ENCODE measurements around the gene LUC7L. TPM values are rescaled to one million over a fixed set of nuclear protein-coding genes. Genes with fewer than 3 reads are reported as not detected.

The LUC7L gene
- total and polyA plus RNA-seq, 2 of the 8 experiments (the other 6 are each of a cell fraction or from before 2014, with no cell fraction given), result 49.7 to 129 TPM

DNA sequence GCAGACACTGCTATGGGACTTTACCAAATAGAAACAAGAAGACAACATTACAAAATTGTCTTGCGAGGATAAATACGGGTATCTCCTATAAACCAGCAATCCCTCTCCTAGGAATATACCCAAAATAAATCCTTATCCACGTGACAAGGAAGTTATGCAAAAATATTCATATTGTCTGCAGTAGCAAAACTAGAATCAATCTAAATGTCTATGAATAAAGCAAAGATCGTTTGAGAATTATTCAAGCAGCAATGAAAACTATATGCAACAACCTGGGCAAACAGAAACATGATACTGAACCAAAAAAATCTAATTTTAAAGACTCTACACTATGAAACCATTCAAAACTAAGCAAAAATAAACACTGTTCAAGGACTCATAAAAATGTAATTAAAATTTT, 9.2 kb downstream of the LUC7L start:
- no peak overlapping the region for H3K4ac ChIP-seq (replicated peaks; ENCODE audit: insufficient read length, low read depth, low read length)
- H3K23me2 ChIP-seq (ENCODE audit: low read depth, low read length), result no peaks in the 10 kb centered on the region; the same call in 1 of the 2 replicates
- peaks cover 22 to 67% (median 48%) of the 10 kb centered on the region in 4 experiments for H3K36me3 ChIP-seq (ENCODE audit: control insufficient read depth in 2 of 4, insufficient read depth in 4 of 4, low read length in 3 of 4)
- no peak overlapping the region for H3K27ac ChIP-seq (ENCODE audit: low read depth, low read length)
- no peak overlapping the region for H3K14ac ChIP-seq (ENCODE audit: insufficient read length)
- H3K23ac ChIP-seq (ENCODE audit: insufficient read length), result no peak overlapping the region
- ChIA-PET CTCF (ENCODE audit: partially characterized antibody) (interaction anchor here (1.5 to 1.6 kb wide), 2 partner anchors 10 to 29 kb away, joined by 3 to 4 read pairs; no protein-coding TSS in a partner anchor), POLR2A (ENCODE audit: partially characterized antibody) (interaction anchor here (1.7 to 34.3 kb wide), 3 partner anchors 5 to 16 kb away, joined by 4 to 348 read pairs (median 348); partner anchors contain the start of gene LUC7L)
- no peak overlapping the region for H3K18ac ChIP-seq (ENCODE audit: extremely low read depth, low read length)
- H2AFZ ChIP-seq (ENCODE audit: low read length), result no peak overlapping the region
- no peaks in the 10 kb centered on the region for H3K27me3 ChIP-seq (replicated peaks in 1 of 4; ENCODE audit: control insufficient read depth in 3 of 4, extremely low read depth in 1 of 4, insufficient read depth in 3 of 4, low read length in 3 of 4)
- no peak overlapping the region for H2BK12ac ChIP-seq (ENCODE audit: low read depth, low read length)
- H3K4me2 ChIP-seq (ENCODE audit: insufficient read depth in 1 of 2, low read depth in 2 of 2, low read length in 2 of 2), result no peak overlapping the region
- H4K20me1 ChIP-seq (replicated peaks in 1 of 2; ENCODE audit: control insufficient read depth in 1 of 2, insufficient read depth in 2 of 2, low read length in 2 of 2), result peaks cover 9 to 14% of the 10 kb centered on the region in 2 experiments
- no peak overlapping the region for H2BK15ac ChIP-seq (ENCODE audit: low read length)
- no peak overlapping the region for H4K8ac ChIP-seq (ENCODE audit: extremely low read depth, insufficient read depth, low read length)
- no peak overlapping the region for H3K9ac ChIP-seq (replicated peaks in 1 of 4; ENCODE audit: extremely low read depth in 1 of 4, low read depth in 3 of 4, low read length in 3 of 4)
- no peak overlapping the region for H3K4me3 ChIP-seq (ENCODE audit: extremely low read depth in 1 of 4, insufficient read depth in 2 of 4, low read depth in 3 of 4, low read length in 4 of 4)
- no peak overlapping the region for H2BK120ac ChIP-seq (replicated peaks; ENCODE audit: low read depth, low read length)
- no peak for DNase-seq (ENCODE audit: low read depth in 1 of 2, low spot score in 2 of 2)
- no peak overlapping the region for H4K5ac ChIP-seq (ENCODE audit: insufficient read length, low read depth, low read length)
- H4K91ac ChIP-seq (replicated peaks; ENCODE audit: insufficient read length, low read length), result no peak overlapping the region
- WGBS, 2 experiments (ENCODE audit: extremely low coverage in 1 of 2, insufficient coverage in 1 of 2, insufficient read length in 1 of 2, insufficient replicate concordance in 2 of 2, low coverage in 1 of 2, low lambda C conversion rate in 2 of 2, missing lambda C conversion rate in 1 of 2), result 95% methylated on average over 4 of the region's 4 CpGs; no CpG with 5 or more reads in 1 of the 2 experiments
- no peaks in the 10 kb centered on the region; the same call in 1 of the 2 replicates for H3K79me1 ChIP-seq (ENCODE audit: low read depth, low read length)
- no peak for FAIRE-seq
- no peaks in the 10 kb centered on the region for H3K4me1 ChIP-seq (replicated peaks in 1 of 4; ENCODE audit: control insufficient read depth in 3 of 4, insufficient read depth in 4 of 4, low read length in 3 of 4)
- H3K79me2 ChIP-seq (ENCODE audit: control insufficient read depth in 1 of 2, insufficient read depth in 2 of 2, low read length in 2 of 2), result peaks cover 2 to 70% of the 10 kb centered on the region in 2 experiments
- H2BK5ac ChIP-seq (ENCODE audit: low read depth, low read length), result no peak overlapping the region
- H2AK5ac ChIP-seq (ENCODE audit: low read depth, low read length), result no peak overlapping the region
- no peak overlapping the region for H2BK20ac ChIP-seq (ENCODE audit: low read length)
- no peak overlapping the region for H3K56ac ChIP-seq (replicated peaks; ENCODE audit: insufficient read length, low read depth, low read length)
- H3K9me3 ChIP-seq (ENCODE audit: insufficient read depth in 2 of 2, low read depth in 1 of 2, low read length in 1 of 2), result no peaks in the 10 kb centered on the region
- TF ChIP-seq CBX8 (IDR thresholded peaks at IDR 0.05; ENCODE audit: borderline replicate concordance, low read depth, low read length), result no peak
- no peak for TF ChIP-seq JUND (IDR thresholded peaks at IDR 0.05; ENCODE audit: low read length)
- no peak for TF ChIP-seq SP2 (IDR thresholded peaks at IDR 0.05; ENCODE audit: low read length)
- TF ChIP-seq GTF2F1 (IDR thresholded peaks at IDR 0.05; ENCODE audit: borderline replicate concordance, low read depth, low read length), result no peak
- TF ChIP-seq KDM5A (IDR thresholded peaks at IDR 0.05; ENCODE audit: low read length), result no peak
- no peak for TF ChIP-seq TBP (IDR thresholded peaks at IDR 0.05; ENCODE audit: low read depth, low read length)
- TF ChIP-seq SIX5 (IDR thresholded peaks at IDR 0.05; ENCODE audit: low read depth, low read length), result no peak
- TF ChIP-seq JUN (IDR thresholded peaks at IDR 0.05; ENCODE audit: low read depth, low read length), result no peak
- no peak for TF ChIP-seq NRF1 (IDR thresholded peaks at IDR 0.05; ENCODE audit: low read depth, low read length)
- TF ChIP-seq TCF12 (IDR thresholded peaks at IDR 0.05; ENCODE audit: low read depth, low read length), result no peak
- no peak for TF ChIP-seq MAFK (IDR thresholded peaks at IDR 0.05; ENCODE audit: low read depth, low read length)
- no peak for TF ChIP-seq SIRT6 (IDR thresholded peaks at IDR 0.05; ENCODE audit: low read length)
- TF ChIP-seq RBBP5 (IDR thresholded peaks at IDR 0.05; ENCODE audit: borderline replicate concordance, low read depth, low read length), result no peak
- TF ChIP-seq HDAC2 (IDR thresholded peaks at IDR 0.05; ENCODE audit: borderline replicate concordance in 1 of 2, low read depth in 2 of 2, low read length in 2 of 2), result no peak
- TF ChIP-seq SP1 (IDR thresholded peaks at IDR 0.05; ENCODE audit: low read depth, low read length), result no peak
- TF ChIP-seq HDAC6 (IDR thresholded peaks at IDR 0.05; ENCODE audit: low read depth, low read length), result no peak
